K562 (cell line): Measurements from ENCODE around the gene NPB. TPM values are rescaled to one million over a fixed set of nuclear protein-coding genes. Genes with fewer than 3 reads are reported as not detected.
A peak's percentile ranks its signal among the peaks of the same experiment; 100 is the strongest.

Source experiments
- ATF1 ChIP-seq, 2 experiments: fragments of 450-650 bp in 1 of 2; IDR thresholded peaks; 2 replicates each; pipeline ENCODE4 v1.6.1; 2016; ENCODE audit warnings: missing compliant biosample characterization in 1 of 2, missing genetic modification characterization in 1 of 2
- CBFA2T2 ChIP-seq: fragments of 450-650 bp; conservative IDR thresholded peaks from 2 replicates; pipeline ENCODE4 v1.6.1; 2017; ENCODE audit warnings: mild to moderate bottlenecking
- CBX1 ChIP-seq: sonication (generic); IDR thresholded peaks from 2 replicates; pipeline ENCODE4 v1.6.1; 2016; ENCODE audit warnings: antibody characterized with exemption, low read depth, mild to moderate bottlenecking
- CXXC5 ChIP-seq: fragments of 250-450 bp; sonication (Bioruptor Pico); IDR thresholded peaks from 2 replicates; pipeline ENCODE4 v1.8.0; 2022; ENCODE audit warnings: inconsistent platforms, mild to moderate bottlenecking, moderate library complexity
- FOXP4 ChIP-seq: sonication (generic); formaldehyde crosslinking; IDR thresholded peaks from 2 replicates; pipeline ENCODE4 v1.8.0; 2022; ENCODE audit warnings: mild to moderate bottlenecking, missing genetic modification reagents, borderline replicate concordance
- GATAD2A ChIP-seq: fragments of 450-650 bp; IDR thresholded peaks from 2 replicates; pipeline ENCODE4 v1.6.1; 2017
- HDAC8 ChIP-seq: fragments of 450-650 bp; IDR thresholded peaks from 2 replicates; pipeline ENCODE4 v1.6.1; 2016; ENCODE audit warnings: mild to moderate bottlenecking, missing genetic modification characterization, moderate library complexity, missing compliant biosample characterization
- HMGXB4 ChIP-seq: sonication (generic); formaldehyde crosslinking; IDR thresholded peaks from 2 replicates; pipeline ENCODE4 v1.8.1; 2023; ENCODE audit warnings: mild to moderate bottlenecking, missing genetic modification reagents
- HNRNPL ChIP-seq: fragments of 200-400 bp; formaldehyde crosslinking; IDR thresholded peaks from 2 replicates; pipeline ENCODE4 v1.6.1; 2017; ENCODE audit warnings: low read depth, mild to moderate bottlenecking, low read length
- MED1 ChIP-seq: sonication (generic); formaldehyde crosslinking; IDR thresholded peaks from 2 replicates; pipeline ENCODE4 v1.8.1; 2023; ENCODE audit warnings: missing genetic modification reagents, borderline replicate concordance
- RBM22 ChIP-seq: fragments of 200-400 bp; formaldehyde crosslinking; IDR thresholded peaks from 2 replicates; pipeline ENCODE4 v1.6.1; 2018; ENCODE audit warnings: low read length, low read depth; ENCODE audit not compliant: poor library complexity, severe bottlenecking
- SAP30 ChIP-seq: fragments of 200-600 bp; sonication (generic); IDR thresholded peaks from 2 replicates; pipeline ENCODE4 v1.6.1; 2012; ENCODE audit warnings: borderline replicate concordance, low read depth, mild to moderate bottlenecking, moderate library complexity, low read length, control low read depth, inconsistent platforms; ENCODE audit not compliant: insufficient read depth, poor library complexity, severe bottlenecking
- SLC30A9 ChIP-seq: fragments of 250-450 bp; sonication (Bioruptor Pico); IDR thresholded peaks from 2 replicates; pipeline ENCODE4 v1.8.0; 2022; ENCODE audit warnings: mild to moderate bottlenecking, moderate library complexity
- SREBF1 ChIP-seq: fragments of 150-350 bp; IDR thresholded peaks from 2 replicates; pipeline ENCODE4 v1.6.1; 2014; ENCODE audit warnings: antibody characterized with exemption, low read depth, low read length, borderline replicate concordance
- STAT5B ChIP-seq: fragments of 250-450 bp; sonication (Bioruptor Pico); IDR thresholded peaks from 2 replicates; pipeline ENCODE4 v1.8.0; 2021; ENCODE audit warnings: mild to moderate bottlenecking, inconsistent platforms
- ZBTB34 ChIP-seq: fragments of 250-450 bp; sonication (Bioruptor Pico); IDR thresholded peaks from 2 replicates; pipeline ENCODE4 v1.8.0; 2021; ENCODE audit warnings: mild to moderate bottlenecking, moderate library complexity
- ZKSCAN1 ChIP-seq: fragments of 150-350 bp; IDR thresholded peaks from 2 replicates; pipeline ENCODE4 v1.6.1; 2016; ENCODE audit warnings: low read depth, low read length
- ZKSCAN8 ChIP-seq: fragments of 200-800 bp; sonication (Bioruptor generic); IDR thresholded peaks from 2 replicates; pipeline ENCODE4 v1.6.1; 2016; ENCODE audit warnings: missing genetic modification characterization, missing compliant biosample characterization
- ZNF174 ChIP-seq: fragments of 250-450 bp; sonication (Bioruptor Pico); IDR thresholded peaks from 2 replicates; pipeline ENCODE4 v1.4.0; 2020; ENCODE audit warnings: mild to moderate bottlenecking
- ZNF408 ChIP-seq: fragments of 250-450 bp; sonication (Bioruptor Pico); IDR thresholded peaks from 2 replicates; pipeline ENCODE4 v1.4.0; 2020; ENCODE audit warnings: low read depth, mild to moderate bottlenecking, moderate library complexity
- ZNF507 ChIP-seq: conservative IDR thresholded peaks from 2 replicates; pipeline ENCODE4 v1.6.1; 2017; ENCODE audit warnings: missing genetic modification characterization, missing compliant biosample characterization
- ZNF57 ChIP-seq: fragments of 450-650 bp; formaldehyde crosslinking; IDR thresholded peaks from 2 replicates; pipeline ENCODE4 v1.4.0; 2020; ENCODE audit warnings: mild to moderate bottlenecking, moderate library complexity
- ZNF707 ChIP-seq: fragments of 250-450 bp; sonication (Bioruptor Pico); conservative IDR thresholded peaks from 2 replicates; pipeline ENCODE4 v1.8.0; 2022; ENCODE audit warnings: inconsistent platforms, mild to moderate bottlenecking, moderate library complexity
- polyA plus RNA-seq, 8 experiments: library from polyadenylated mRNA; depleted of rRNA in 4 of 8; stranded (reverse) in 5 of 8; unstranded in 3 of 8; fragments of >200 nt; fragmentation: Nextera tagmentation in 2 of 8; fragmentation: Illumina TruSeq in 1 of 8; extraction: Ambion mirVana in 2 of 8; extraction: Trizol in 1 of 8; gene quantifications; 2 replicates each; pipeline versions ENCODE4 v1.2.1 to v1.2.3, GENCODE V29; 2011 to 2014; ENCODE audit warnings: inconsistent platforms in 1 of 8, missing spikeins in 1 of 8
- total RNA-seq, 7 experiments: library from RNA; depleted of rRNA in 6 of 7; stranded (reverse); fragments of >200 nt in 6 of 7; fragmentation: Illumina TruSeq in 2 of 7; extraction: Trizol in 2 of 7; gene quantifications; 2 replicates each; pipeline versions ENCODE4 v1.2.1 to v1.2.3, GENCODE V29; 2011 to 2021; ENCODE audit warnings: low replicate concordance in 1 of 7

NPB gene
- total and polyA plus RNA-seq, 9 of the 15 experiments (the other 6 are each of a cell fraction or from before 2014, with no cell fraction given): 0.03 to 0.61 (median 0.14) TPM; not detected in 2

GRCh38 chr17:81860756-81861568, 41.1 kb upstream of the NPB start (continued):
- TF ChIP-seq ZNF408 (CRISPR knock-in tag) (peak; percentile 48; the same call in 1 of the 2 replicates), CBFA2T2 (no peak), CBX1 (no peak), ZKSCAN8 (CRISPR knock-in tag) (peak; percentile 99), ZKSCAN1 (0 out of 2 replicates have a peak, but pooled peaks have one; percentile 21), FOXP4 (no peak), HNRNPL (no peak), RBM22 (no peak), ZNF707 (CRISPR knock-in tag) (no peak), SLC30A9 (CRISPR knock-in tag) (no peak), ATF1 (CRISPR knock-in tag; IDR thresholded peaks at IDR 0.05) (peak; percentile 43), ATF1 (tag; IDR thresholded peaks at IDR 0.05) (peak; percentile 97), ZBTB34 (CRISPR knock-in tag) (no peak), HMGXB4 (CRISPR knock-in tag) (0 out of 2 replicates have a peak, but pooled peaks have one; percentile 6), STAT5B (no peak), MED1 (CRISPR knock-in tag) (0 out of 2 replicates have a peak, but pooled peaks have one; percentile 49), GATAD2A (0 out of 2 replicates have a peak, but pooled peaks have one; percentile 40), CXXC5 (CRISPR knock-in tag) (peak; percentile 99), ZNF507 (no peak), SREBF1 (0 out of 2 replicates have a peak, but pooled peaks have one; percentile 25), ZNF174 (CRISPR knock-in tag) (no peak; the same call in 1 of the 2 replicates), HDAC8 (tag) (peak; percentile 93), ZNF57 (0 out of 2 replicates have a peak, but pooled peaks have one; percentile 63), SAP30 (peak; percentile 88)
